GM15510 (cell line): Measurements from ENCODE around the gene YKT6.

Experiments used
- POLR2A ChIP-seq: IDR thresholded peaks from 3 replicates; pipeline ENCODE4 v1.6.1; 2011; ENCODE audit warnings: borderline replicate concordance; ENCODE audit not compliant: insufficient read length; ENCODE audit errors: extremely low read depth

The YKT6 gene

DNA sequence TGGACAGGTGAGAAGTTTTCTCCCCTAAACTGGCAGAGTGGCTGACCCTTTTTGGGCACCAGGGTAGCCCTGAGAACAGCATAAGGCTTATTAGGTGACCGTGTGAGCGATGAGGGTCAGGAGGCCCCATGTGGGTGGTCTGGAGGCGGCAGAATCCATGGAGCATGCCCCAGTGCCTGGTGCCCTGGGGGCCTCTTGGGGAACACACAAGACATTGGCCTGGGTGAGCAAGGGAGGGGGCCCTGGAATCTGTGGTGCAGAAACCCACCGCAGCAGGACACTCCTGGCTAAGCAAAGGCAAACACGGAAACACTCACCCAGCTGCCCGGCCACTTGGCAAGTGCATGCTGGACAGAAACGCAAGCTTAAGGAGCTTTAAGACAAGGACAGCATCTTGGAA is 29.5 kb downstream of the YKT6 start:
- TF ChIP-seq POLR2A: no peak

DNA sequence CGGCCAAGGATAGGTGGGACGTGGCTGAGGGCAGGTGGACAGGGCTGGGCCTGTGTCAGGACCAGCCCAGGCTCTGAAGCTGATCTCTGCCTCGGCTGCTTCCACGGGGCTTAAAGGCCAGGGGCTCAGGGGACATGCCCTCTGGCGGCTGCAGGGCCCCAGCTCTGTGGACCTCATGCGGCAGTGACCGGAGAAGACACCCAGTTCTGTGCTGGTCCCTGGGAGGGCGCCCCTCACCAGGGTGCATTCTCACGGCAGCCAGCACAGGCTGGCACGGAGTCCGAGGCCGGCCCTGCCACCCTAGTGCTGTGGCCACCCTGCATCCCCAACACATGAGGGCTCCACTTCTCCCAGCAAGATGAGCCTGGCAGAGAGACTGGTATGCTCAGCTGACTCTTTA is 30.3 kb downstream of the YKT6 start:
- no peak for TF ChIP-seq POLR2A

DNA sequence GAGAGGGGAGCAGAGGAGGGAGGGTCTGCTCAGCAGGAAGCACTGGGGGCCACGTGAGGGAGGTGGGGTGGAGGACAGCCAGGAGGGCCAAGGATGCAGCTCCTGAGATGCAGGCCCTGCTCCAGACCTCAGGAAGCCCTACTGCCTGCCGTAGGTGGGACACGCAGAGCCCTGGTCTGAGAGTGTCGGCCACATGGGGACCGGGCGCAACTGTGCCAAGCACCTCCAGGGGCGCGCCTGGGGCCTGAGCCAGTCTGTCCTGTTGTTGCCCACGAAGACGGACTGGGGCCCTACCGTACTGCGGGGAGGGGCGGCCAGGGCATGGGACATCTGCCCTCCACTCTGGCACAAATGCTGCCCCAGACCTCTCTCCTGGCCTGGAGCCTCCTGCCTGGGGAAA is 31.6 kb downstream of the YKT6 start:
- TF ChIP-seq POLR2A: no peak

DNA sequence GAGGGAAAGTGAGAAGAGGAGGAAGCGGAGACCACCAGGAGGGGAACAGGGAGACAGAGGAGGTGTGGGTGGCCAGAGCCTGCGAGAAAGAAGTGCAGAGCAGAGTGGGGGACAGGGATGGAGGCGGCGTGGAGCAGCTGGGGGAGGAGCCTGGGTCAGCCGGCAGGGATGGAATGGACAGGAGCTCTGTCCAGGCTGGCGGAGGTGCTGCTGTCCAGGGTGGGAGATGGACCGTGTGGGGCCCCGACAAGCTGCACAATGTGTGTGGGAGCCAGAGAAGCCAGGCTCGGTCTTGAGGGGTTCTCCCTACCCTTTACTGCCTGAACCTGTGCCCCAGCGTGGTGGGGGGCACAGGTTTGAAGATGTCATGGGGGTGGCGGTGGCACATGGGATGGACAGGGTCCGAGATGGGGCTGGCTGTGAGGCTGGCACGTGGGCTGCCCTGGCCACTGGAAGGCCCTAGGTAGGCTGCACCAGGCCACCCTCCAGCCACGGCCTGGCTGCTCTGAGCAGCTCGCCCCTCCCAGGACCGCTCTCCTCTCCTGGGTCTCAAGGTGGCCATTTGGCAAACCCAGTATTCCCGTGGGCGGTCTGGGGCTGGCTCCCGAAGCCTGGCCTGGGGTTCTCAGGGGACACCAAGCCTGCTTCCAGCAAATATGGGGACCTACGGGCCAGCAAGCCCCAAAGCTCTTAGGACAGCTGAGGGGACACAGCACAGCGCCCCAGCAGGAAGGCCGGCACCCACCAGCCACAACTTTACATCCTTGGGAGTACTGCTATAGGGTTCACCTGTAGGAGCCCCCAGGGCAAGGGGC is 32.3 kb downstream of the YKT6 start:
- no peak for TF ChIP-seq POLR2A

DNA sequence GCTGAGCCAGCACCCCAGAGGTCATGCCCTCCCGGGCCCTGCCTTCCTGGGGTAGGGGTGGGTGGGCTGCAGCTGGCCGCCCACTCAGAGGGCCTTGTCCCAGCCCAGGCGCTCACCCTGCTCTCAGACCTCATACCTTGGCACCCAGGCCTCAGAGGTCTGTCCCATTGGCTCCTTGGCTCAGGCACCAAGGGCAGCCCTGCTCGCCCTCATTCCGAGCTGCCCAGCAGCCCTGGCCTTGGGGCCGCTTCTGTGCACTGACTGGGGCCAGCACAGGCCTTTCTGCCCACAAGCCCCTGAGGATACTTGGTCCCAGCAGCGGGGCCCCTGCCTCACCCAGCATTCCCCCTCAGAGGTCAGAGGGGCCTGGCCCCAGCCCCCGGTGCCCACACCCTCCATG is 34.3 kb downstream of the YKT6 start:
- TF ChIP-seq POLR2A: no peak

DNA sequence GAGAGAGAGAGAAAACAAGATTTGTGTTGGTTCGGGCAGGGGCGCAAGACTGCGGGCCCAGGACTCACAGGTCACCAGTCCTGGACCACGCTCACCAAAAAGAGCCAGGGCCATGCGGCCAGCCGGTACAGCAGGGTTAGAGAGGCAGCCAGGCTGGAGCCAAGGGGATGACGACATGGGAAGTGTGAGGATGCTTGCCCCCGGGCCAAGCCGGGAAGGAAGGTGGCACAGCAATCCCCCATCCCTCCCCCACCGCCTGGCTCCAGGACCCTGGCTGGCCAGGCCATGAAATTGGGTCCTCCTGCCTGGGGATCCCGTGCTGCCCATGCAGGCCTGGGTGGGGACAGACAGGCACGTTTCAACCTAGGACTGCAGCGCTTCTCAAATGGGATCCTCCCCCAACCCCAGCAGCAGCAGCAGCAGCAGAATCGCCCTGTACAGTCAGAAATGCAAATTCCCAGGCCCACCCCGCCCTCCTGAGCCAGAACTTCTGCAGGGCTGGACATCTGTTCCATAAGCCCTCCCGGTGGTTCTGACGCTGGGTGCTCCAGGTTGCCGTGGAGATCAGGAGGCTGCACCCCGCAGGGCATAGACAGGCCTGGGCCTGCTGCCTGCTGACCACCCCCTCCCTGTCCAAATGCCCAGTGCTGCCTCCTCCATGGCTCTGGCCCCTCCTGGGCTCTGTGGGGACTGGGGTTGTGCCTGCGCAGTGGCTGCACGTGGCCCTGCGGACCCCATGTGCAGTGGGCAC is 35.0 kb downstream of the YKT6 start:
- TF ChIP-seq POLR2A: no peak

DNA sequence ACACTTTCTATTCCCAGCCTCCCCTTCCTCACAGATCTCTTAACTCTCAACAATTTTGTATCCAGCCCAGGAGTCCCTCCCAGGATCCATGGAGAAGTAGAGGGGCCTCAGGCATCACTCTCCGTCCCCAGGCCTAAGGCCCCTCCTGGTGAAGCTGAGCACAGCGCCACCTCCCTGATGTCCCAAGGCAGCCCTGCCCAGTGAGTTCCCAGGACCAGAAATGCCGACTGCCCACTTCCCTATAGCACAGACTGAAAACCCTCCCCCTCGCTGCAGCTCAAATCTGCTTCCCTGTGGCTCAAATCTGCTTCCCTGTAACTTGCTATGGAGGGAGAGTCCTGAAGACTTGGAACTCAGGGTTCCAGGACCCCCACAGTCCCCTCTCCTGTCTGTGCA is 35.6 kb downstream of the YKT6 start:
- TF ChIP-seq POLR2A: no peak

DNA sequence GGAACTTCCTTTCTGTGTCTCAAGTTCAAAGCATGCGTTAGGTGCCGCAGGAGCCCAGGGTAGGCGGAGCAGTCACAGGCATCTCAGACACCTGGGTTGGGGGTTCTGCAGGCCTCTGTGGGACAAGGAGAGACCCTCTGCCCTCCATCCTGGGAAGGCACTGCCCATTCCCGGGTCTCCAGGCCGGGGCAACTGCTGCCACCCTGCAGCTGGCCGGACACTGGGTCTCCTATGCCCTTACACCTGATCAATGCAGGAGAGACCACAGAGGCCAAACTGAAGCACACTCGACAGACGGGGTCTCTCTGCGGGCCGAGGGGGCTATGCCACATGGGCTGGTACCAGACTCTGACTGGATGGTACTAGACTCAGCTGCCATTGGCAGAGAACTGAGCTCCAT is 36.9 kb downstream of the YKT6 start:
- no peak for TF ChIP-seq POLR2A

DNA sequence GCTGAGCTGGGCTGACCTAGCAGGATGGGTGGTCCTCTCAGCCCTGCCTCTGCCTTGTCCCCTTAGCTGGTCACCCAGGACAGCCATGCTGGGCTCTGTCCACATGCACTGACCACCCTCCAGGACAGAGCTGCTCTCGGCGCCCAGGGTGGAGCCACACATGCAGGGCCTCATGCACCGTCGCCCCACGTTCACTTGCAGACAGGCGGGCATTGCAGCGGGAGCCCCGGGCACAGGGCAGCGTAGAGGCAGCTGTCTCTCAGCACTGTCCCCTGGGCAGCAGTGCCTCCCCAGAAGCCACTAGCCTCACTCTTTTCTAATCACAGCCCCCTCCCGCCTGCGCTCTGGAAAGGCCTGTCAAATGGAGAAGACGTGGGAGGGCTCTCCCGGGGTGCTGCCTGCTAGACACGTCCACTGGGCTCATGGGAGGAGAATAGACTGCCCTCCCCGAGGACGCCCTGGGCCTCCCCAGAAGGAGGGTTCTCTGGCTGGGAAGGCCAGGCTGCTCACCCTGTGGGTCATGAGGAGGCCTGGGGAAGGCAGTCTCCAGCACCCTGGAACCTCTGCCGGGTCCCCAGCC is 37.4 kb downstream of the YKT6 start:
- no peak for TF ChIP-seq POLR2A

DNA sequence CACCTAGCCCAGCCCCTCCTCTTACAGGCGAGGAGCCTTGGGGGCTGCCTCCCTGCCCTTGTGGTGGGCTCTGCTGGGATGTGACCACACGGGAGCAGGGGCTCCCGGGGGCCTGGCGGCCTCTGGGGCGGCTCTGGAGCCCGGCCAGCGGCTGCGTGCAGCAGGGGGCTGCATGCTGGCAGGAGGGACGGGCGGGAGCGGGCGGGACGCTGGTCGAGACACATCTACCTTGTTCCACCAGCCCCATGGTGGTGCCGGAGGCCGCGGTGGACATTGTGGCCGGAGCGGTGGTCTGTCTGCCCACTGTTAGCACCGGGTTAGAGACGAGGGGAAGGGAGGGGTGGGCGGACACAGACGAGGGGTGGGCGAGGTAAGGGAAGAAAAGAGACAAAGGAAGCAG is 38.6 kb downstream of the YKT6 start:
- no peak for TF ChIP-seq POLR2A

DNA sequence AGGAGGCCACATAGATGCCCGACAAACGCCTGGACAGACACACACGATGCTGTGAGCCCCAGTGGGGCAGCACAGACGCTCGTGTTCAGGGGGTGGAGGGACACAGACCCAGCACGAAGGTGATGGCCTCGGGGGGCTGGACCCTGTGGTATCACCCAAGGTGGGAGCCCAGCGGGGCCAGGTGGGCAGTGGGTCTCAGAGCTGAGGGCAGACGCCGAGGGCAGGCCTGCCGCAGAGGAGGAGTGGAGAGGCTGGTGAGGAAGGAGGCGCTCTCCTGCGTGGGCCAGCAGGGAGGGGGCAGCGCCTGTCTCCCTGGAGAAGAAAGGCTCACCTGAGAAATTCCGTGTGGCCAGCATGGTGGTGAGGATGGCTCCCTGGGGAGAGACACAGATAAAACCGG is 39.6 kb downstream of the YKT6 start:
- no peak for TF ChIP-seq POLR2A

DNA sequence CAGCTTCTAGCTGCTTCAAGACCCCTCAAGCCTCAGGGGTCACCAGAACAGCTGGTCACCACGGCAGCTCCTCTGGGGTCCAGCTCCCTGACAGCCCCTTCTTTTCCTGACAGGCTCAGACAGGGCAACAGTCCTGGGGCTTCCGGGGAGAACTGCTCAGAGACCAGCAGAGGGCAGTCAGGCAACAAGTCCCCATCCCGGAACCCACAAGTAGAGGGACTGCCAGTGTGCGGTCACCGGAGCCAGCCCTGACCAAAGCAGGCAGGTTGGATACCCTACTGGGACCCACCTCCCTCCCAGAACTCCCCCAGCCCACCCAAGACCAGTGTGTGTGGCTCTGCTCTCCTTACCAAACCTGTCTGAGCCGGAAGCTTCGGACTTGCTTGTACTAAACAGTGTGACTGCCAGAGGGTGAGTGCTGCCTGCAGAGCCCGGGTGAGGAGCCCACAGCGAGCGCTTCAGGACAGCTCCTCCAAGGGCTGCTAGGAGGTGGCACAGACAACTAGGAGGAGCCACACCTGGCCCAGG is 40.3 kb downstream of the YKT6 start:
- no peak for TF ChIP-seq POLR2A

DNA sequence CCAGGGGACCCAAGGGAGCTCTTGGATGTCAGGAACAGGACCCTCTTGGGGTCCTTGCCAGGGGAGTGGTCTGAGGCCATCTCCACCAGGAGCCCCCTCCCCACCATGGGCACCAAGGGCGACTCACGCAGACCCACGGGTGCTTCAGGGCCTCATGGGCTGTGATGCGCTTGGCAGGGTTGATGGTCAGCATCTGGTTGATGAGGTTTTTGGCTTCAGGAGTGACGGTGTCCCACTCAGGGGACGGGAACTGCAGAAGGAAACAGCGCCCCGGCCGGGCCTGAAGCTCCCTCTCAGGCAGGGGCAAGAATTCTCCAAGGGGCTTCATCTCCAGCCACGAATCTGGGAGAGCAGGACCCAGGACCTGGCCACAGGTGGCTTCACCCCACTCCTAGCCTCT is 41.3 kb downstream of the YKT6 start:
- no peak for TF ChIP-seq POLR2A

DNA sequence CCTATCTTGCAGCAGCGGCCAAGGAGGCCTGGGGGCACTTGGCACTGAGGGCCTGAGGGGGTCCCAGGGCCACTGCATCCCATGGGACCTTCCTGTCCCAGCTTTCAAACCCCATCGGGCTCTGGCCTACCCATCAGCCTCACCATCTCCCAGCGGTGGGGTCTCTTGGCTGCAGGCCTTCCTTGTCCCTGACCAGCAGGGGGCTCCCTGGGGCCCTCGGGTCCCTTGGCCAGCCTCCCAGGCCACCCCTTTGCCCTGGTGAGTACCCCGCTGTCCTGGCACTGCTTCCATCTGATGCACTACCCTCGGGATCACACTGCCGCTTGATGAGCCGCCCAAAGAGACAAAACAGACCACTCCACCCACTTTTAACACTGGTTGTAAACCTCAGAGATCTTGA is 43.5 kb downstream of the YKT6 start:
- TF ChIP-seq POLR2A: no peak

DNA sequence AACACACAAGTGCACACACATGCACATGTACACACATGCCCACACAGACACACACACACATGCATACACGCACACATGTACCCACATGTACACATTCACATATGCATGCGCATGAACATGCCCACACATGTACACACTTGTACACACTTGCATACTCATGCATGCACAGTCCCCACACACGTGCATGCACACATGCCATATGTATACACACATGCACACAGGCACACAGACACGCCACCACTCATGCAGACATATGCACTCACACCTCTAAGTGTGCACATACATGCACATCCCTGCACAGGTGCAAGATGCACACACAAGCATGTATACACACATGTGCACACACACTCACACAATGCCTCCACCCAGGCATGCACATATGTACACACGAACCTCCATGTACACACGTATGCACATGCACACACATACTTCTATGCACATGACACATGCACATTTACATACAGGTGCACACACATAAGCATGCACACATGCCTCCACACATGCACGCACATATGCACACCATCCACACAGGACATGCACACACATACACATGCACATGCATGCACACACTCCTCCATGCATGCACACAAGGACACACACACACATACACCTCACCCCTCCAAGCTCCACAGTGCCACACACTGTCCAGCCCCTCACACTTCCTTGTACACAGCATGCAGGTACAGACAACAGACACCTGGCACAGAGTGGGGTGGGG is 45.8 kb downstream of the YKT6 start:
- no peak for TF ChIP-seq POLR2A
